ENCODE measurements around the gene TFDP1.

- TF ChIP-seq CTCF (IDR thresholded peaks at IDR 0.05; ENCODE audit: insufficient read depth, low read depth, low read length) (no peak), EZH2 (IDR thresholded peaks at IDR 0.05; ENCODE audit: insufficient read depth, low read length) (no peak)
Observed at GRCh38 chr13:113548778-113549621, 35.6 kb upstream of the TFDP1 start.

Data from astrocyte (in vitro differentiated cells and primary cell).